Middle frontal gyrus (tissue), 1 donor: ENCODE measurements around the gene SCPEP1.

Experiments used
- DNase-seq: peaks from one replicate; pipeline ENCODE4 v3.0.0-alpha.2; 2015; ENCODE audit warnings: low spot score; ENCODE audit errors: extremely low spot score

SCPEP1 gene

DNA sequence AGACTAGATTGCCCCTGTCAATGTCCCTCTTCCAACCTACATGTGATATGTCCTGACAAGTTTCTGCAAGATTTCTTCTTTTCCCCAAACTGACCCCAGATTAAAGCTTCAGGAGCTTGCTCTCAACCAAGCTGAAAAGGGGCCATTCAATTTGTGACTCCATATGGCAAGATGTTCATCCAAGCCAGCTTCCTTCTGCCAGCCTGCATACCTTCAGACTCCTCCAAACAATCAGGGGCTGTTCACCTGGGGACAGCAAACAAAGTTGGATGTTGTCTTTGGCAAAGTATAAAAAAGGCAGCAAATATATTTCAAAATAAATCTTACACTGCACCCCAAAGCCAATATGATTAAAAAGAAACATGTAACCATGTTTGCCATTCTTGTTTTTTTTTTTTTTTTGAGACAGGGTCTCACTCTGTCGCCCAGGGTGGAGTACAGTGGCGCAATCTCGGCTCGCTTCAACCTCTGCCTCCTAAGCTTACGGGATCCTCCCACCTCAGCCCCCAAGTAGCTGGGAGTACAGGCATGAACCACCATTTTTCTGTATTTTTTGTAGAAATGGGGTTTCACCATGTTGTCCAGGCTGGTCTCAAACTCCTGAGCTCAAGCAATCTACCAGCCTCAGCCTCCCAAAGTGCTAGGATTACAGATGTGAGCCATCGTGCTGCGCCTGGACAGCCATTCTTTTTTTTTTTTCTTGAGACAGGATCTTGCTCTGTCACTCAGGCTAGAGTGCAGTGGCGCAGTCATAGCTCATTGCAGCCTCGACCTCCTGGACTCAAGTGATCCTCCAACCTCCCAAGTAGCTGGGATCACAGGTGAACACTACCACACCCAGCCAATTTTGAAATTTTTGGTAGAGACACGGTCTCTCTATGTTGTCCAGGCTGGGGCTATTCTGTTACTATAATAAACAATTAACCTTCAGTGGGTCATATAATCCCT lies 57.1 kb downstream of the SCPEP1 start:
- DNase-seq, result no peak

DNA sequence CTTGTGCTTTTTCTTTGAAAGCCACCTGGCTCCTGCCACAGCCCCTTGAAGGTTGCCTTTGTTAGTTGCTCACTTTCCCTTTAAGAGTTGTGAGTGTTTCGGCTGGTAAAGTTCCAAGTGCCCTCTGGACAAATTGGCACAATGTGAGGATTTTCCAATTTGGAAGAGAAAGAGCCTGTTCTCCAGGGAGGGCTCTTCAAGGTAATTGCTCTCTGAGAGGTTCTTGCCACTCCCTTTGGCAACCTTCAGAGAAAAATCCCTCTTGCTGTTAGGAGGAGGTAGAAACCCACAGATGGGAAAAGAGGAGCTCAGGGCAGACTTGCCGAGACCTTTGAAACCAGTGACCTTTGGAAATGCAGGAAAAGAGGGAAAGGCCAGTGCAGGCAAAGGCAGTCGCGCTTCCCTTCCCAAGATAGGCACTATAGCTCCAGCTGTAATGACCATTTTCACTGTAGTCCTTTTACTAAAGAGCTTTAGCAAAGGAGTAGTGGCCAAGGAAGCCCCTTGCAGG lies 58.1 kb downstream of the SCPEP1 start:
- no peak for DNase-seq

DNA sequence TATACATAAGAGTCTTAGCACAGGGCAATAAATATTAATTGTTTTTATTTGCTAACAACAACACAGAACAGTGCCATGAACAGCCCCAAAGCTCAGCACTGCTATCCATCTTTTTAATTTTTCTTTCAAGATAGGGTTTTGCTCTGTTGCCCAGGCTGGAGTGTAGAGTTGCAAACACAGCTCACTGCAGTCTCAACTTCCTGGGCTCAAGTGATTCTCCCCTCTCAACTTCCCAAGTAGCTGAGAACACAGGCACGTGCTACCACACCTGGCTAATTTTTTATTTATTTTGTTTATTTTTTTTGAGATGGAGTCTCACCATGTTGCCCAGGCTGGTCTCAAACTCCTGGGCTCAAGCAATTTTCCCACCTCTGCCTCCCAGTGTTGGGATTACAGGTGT lies 59.5 kb downstream of the SCPEP1 start:
- no peak for DNase-seq

DNA sequence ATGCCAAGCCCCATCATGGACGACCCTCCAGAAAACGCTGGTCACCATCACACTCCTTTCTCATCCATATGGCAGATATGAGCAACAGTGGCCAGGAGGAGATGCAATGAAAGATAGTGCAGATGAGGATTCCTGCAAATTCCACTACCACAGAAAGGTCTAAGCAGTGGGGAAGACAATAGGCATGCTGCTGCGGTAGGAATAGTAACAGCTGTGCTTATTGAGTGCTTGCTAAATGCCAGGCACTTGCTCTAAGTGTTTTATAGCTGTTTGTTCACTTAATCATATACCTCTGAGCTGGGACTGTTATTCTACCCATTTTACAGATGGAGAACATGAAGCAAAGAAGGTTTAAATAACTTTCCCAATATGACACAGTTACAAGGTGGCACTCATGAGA lies 60.6 kb downstream of the SCPEP1 start:
- no peak for DNase-seq

DNA sequence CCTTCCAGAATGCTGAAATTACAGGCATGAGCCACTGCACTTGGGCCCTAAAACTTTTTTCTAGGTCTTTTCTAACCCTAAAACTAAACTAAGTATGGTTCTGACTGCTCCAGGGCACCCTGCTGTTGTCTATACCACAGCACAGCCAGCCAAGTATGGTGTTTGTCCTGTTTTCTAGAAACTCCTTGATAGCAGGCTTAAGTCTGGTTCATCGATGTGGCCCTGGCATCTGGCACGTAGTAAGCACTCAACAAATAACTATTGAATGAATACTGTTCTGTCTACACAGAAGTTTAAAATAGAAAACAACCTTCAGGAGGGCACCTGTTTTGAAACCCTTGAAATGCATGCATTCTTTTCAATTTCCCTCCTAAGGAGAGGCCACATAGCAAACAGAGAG lies 62.6 kb downstream of the SCPEP1 start:
- no peak for DNase-seq

- DNase-seq, result no peak
These were observed 65.3 kb downstream of the SCPEP1 start for GRCh38 chr17:57043276-57043675.

DNA sequence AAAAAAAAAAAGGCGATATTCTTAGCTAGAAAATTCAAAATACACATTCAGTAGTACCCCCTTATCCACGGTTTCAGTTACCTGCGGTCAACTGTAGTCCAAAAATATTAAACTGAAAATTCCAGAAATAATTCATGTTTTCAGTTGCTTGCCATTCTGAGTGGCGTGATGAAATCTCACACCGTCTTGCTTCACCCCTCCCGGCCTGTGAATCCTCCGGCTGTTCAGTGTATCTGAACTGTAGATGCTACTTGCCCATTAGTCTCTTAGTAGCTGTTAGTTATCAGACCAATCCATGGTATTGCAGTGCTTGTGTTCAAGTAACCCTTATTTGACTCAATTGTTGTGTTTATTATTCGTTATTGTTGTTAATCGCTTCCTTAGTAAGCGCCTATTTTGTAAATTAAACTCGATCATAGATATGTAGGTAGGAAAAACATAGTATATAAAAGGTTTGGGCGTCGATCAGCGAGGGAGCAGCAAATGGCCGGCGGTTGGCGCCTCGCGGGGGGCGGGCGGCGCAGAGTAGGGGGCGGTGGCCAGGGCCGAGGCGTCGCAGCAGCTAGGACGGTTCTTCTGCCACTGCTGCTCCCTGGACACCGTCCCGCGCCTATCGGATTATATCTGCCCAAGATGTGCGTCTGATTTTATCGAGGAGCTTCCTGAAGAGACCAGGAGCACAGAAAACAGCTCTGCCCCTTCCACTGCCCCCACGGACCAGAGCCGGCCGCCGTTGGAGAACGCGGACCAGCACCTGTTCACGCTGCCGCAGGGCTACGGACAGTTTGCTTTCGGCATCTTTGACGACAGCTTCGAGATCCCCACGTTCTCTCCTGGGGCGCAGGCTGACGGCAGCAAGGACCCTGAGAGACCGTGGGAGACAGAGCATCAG lies 67.3 kb downstream of the SCPEP1 start:
- DNase-seq, result no peak

- no peak for DNase-seq
These were observed 68.2 kb downstream of the SCPEP1 start for GRCh38 chr17:57045868-57046704.

DNA sequence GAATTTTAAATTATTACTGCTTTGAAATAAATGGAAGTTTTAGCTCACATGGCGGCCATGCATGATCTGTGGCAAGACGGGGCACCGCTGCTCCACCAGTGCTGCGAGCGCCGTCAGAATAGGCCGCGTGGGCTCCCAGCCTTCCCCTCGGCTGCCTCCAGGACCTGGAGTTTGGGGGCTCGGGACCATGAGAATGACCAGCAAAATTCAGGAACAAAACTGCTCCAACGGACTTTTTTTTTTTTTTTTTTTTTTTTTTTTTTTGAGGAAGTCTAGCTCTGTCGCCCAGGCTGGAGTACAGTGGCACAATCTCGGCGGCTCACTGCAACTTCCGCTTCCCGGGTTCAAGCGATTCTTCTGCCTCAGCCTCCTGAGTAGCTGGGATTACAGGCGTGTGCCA lies 68.8 kb downstream of the SCPEP1 start:
- DNase-seq, result no peak

DNA sequence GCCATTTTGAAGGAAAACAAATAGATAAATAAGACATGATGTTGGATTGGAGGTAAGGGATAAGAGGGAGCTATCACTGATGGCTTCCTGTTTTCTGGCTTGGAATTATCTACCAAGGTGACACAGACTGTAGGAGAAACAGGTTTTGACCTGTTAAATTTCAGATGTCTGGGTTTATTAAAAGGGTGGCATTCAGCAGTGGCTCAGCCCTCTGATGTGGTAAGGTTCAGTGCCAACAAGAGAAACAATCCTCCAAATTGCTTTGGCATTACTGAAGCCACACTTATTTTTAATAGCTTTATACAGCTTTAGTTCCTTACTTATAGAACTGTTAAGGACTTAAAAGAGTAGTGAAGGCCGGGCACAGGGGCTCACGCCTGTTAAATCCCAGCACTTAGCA lies 70.2 kb downstream of the SCPEP1 start:
- no peak for DNase-seq

- DNase-seq, result no peak
These were observed 72.4 kb downstream of the SCPEP1 start for GRCh38 chr17:57050306-57050705.

DNA sequence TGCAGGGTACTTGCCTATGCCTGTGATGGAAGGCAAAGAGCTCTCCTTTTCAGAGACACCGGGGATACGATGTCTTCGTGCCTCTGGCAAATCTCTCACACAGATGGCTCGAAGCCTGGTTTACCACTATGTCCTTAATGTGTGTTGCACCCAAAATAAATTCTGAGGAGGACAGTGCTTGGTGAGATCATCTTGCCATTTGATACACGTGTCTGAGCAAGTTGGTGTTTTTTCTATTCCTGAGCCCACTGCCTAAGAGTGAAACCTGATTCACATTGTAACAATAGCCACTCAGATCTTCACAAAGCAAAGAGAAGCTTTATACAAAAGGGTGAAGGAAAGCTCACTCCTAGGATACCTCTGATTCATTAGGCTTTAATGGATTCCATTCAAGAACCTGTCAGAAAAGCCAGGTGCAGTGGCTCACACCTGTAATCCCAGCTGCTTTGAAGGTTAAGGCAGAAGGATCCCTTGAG lies 74.0 kb downstream of the SCPEP1 start:
- peak; percentile 12 for DNase-seq
